T-helper 9 cell (primary cell): ENCODE data around the gene CLDN22.

Experiments used
- DNase-seq: peaks from one replicate; pipeline ENCODE4 v3.0.0-alpha.2; 2020

Gene CLDN22

GRCh38 chr4:183321079-183321478 lies 1.0 kb upstream of the CLDN22 start:
- no peak for DNase-seq

DNA sequence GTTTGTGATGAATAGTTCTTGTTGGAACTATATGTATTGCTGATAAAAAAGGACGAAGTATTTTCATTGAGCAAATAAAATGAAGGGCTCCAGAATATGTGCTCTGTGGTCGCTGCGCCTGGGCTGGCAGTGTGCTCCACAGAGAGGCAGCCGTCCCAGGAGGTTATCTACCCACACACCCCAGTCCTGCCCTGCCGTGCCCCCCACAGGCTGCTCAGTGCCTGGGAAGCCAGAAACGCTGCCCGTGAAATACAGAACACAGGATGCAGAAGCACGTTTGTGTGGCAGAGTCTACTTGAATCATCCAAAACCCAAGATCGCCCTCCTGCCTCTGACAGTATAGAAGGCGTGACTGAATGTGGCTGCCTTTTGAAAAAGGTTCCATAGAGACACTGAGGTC lies 1.4 kb downstream of the CLDN22 start:
- DNase-seq = no peak

- no peak for DNase-seq
These were observed 5.3 kb downstream of the CLDN22 start for GRCh38 chr4:183314806-183315205.

DNA sequence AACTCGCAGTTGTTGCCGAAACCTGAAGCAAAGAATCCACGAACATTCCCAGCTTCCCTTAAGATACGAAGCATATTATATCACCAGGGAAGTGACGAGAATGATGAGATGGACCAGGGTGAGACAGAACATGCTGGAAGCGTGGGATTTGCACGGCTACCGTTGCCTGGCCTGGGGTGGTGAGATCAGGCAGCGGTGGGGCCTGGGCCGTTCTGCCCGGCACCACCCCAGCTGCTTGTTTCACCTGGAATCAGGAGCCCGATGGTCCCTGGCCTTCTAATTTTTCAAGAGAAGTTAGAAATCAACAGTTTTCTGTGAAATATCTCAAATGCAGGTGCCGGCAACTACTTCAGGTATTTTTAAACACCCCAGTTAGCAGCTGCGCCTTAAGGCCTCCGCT lies 5.7 kb downstream of the CLDN22 start:
- no peak for DNase-seq

- no peak for DNase-seq
These were observed 7.2 kb downstream of the CLDN22 start for GRCh38 chr4:183312841-183313240.

DNA sequence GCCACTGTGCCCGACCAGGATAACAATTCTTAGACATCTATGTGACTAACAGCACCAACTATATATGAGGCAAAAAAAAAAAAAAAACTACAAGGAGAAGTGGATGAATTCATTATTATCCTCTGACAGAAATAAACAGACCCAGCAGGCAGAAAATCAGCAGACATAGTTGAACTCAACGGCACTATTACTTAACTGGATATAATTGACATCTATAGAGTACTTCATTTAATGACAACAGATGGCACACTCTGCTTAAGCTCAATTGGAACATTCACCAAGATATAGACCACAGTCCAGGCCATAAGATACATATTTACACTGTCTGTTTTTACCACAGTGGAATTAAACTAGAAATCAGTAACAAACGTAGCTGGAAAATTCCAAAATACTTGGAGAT lies 13.3 kb downstream of the CLDN22 start:
- no peak for DNase-seq

- no peak for DNase-seq
These were observed 15.5 kb downstream of the CLDN22 start for GRCh38 chr4:183304538-183304937.

- no peak for DNase-seq
These were observed 16.0 kb downstream of the CLDN22 start for GRCh38 chr4:183304067-183304466.

DNA sequence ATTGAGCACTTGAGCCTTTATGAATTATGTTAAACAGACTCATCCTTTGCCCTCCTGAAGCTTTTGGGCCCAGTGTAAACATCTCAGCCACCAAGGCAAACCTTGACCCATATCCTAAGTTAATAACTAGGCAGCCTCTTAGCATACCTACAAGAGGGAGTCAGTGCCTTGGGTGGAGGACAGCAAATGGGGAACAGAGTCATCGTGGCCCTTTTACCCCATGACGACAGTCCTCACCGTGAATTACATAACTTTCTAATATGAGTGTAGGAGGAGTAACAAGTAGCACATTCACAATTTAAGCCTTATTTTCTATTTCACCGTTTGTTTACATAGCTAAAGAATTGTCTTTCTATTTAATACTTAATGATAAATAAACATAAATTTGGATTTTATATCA lies 16.8 kb downstream of the CLDN22 start:
- no peak for DNase-seq

GRCh38 chr4:183300655-183301054 lies 19.4 kb downstream of the CLDN22 start:
- no peak for DNase-seq

GRCh38 chr4:183300070-183300469 lies 20.0 kb downstream of the CLDN22 start:
- DNase-seq = no peak

DNA sequence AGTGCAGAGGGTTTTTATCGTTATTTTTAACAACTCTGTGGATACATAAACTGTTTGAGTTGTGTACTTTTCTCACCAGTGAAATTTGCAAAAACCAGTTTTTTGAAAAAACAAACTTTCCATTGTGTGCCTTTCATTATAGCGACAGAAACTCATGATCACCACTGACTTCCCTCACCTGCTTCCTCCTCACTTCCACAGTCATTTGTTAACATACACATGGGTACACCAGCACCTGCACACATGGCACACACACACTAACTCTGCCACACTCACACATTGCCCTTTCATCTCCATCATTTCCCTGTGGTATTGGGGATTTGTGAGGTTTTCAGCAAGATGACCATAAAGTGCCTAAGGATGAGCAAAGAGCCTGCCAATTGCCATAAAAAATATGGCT lies 20.6 kb downstream of the CLDN22 start:
- no peak for DNase-seq

GRCh38 chr4:183297675-183298074 lies 22.4 kb downstream of the CLDN22 start:
- no peak for DNase-seq

GRCh38 chr4:183295711-183296110 lies 24.4 kb downstream of the CLDN22 start:
- DNase-seq = no peak

- DNase-seq = no peak
These were observed 29.0 kb downstream of the CLDN22 start for GRCh38 chr4:183291070-183291469.

DNA sequence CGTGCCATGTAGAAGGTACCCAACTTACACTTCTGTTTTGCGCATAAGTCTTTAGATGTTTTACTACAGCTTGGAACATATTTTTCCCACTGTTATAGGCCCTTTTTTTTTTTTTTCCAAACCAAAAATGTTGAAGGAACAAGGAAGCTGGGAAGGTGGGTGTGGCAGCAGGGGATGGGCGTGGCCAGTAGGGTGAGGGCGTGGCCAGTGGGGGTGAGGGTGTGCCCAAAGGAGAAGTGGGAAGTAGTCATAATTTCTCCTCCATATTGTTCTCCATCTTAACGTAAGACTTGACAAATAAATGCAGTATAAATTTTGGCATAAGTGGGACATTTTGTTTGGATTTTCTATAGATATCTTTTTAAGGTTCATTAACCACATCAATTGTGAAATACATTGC lies 30.4 kb downstream of the CLDN22 start:
- no peak for DNase-seq

- DNase-seq = no peak
These were observed 31.1 kb downstream of the CLDN22 start for GRCh38 chr4:183288955-183289354.

DNA sequence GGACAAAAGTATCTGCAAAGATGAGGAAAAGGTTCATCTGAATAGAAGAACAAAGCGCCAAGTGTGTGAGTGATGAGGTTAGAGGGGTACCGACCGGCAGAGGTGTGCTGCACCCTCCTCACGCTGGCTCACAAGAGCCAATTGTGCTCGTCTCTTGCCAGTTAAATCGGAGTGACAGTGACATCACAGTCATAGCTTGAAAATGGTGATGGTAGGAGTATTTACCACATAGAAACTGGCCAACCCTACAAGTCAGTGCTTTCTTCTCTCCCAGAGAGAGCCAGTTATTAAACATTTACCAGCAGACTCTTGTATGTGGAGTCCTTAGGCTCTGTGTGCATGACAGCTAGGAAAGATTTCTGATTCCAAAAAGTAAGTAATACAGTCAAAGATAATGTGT lies 32.4 kb downstream of the CLDN22 start:
- no peak for DNase-seq

DNA sequence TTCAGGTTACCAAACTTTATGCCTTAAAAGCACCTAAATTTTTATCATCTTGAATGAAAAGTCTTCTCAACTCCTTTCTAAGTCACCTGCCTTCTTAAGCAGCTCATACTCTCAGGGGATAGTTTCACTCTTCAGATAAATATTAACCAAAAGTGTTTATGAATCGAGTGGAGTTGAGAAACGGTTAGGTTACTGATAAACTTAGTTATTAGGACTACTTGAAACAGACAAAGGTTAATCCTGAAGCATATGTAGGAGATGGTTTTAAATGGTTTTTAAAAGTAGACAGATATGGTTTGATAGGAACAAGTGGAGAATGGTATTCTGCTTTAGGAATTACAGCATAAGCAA lies 32.8 kb downstream of the CLDN22 start:
- DNase-seq = no peak

DNA sequence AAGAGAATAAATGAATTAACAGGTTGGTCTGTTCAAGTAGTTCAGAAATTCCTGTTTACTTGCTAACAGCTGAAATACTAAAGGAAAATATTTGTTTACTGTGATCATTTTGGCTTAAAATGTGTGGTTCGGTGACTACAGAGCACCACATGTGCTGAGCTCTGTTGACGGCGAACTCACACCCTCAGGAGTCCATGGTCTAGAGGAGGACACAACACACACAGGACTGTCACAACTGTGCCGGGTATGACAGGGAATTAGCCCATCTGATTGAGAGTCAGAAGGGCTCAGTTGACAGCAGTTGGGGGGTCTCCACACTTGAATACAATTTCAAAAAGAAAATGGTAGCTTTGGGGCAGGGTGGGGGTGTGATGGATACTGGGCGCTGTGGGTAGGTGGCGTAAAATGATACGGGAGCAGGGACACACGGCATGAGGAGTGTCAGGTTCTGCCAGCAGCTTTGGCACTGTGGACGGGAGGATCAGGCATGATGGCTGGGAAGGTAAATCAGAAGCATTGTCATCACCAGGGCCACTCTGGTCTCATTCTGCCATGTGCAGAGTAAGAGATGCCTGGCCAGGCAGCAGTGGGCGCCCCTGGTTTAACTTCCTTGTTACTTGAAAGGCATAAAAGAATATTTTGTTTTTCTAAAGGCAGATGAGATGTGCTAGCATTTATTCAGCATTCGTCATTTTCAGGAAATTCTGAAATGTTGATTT lies 33.3 kb downstream of the CLDN22 start:
- DNase-seq = no peak

GRCh38 chr4:183285886-183286285 lies 34.2 kb downstream of the CLDN22 start:
- no peak for DNase-seq

DNA sequence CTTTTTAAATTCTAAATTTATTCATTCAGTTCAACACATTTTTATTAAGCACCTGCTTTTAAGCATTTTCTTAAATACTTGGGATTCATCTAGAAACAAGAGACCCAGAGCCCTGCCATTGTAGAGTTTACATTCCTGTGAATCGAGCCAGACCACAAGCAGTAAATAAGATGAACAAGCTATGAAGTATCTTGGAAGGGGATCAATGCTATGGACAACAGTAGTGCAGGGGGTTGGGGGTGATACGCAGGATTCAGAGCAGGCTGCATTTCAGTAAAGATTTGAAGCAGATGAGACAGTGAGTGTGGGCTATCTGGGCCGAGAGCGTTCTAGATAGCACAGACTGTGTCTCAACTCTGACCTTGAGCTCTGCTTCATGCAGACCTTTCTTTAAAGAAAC lies 35.1 kb downstream of the CLDN22 start:
- no peak for DNase-seq

DNA sequence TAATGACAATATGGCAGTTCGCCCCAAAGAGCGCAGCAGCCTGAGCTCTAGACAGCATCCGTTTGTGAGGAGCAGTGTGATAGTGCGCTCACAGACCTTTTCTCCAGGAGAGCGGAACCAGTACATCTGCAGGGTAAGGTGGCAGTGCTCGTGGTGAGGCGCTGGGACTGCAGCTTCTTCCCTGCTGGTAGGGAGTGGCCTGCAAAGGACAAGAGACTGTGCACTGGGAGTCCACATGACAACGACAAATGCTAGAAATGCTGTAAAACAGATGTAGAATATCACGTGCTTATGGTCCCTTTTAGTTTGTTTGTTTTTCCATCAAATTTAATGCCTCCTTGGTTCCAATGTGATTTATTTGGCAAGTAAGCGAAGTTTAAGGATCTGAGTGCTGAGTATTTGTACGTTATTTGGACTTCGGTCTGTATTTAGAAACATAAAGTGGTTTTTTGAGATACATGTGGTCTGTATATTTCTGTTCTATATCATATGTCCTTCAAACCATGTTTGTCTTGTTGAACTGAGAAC lies 35.8 kb downstream of the CLDN22 start:
- no peak for DNase-seq

GRCh38 chr4:183276106-183276505 lies 44.0 kb downstream of the CLDN22 start:
- DNase-seq = no peak

GRCh38 chr4:183272384-183272783 lies 47.7 kb downstream of the CLDN22 start:
- no peak for DNase-seq
